Aorta (tissue), 5 donors: ENCODE results near the gene ZFHX3. TPM values are rescaled to one million over a fixed set of nuclear protein-coding genes. Genes with fewer than 3 reads are reported as not detected.

Experiments used
- ATAC-seq: fragments of 200-7000 bp; cut with Tn5 transposase; one replicate; pipeline ENCODE4 v1.9.1; 2022; ENCODE audit warnings: moderate library complexity; ENCODE audit not compliant: low FRiP score
- DNase-seq, 2 donors: peaks; one replicate each; pipeline ENCODE4 v3.0.0-alpha.2; 2020
- H3K27ac ChIP-seq, 2 donors: one replicate each; pipeline ENCODE4 v1.5.1; 2013; ENCODE audit warnings: low read length in 2 of 2, mild to moderate bottlenecking in 2 of 2, moderate library complexity in 2 of 2, control low read depth in 1 of 2, inconsistent platforms in 1 of 2, low read depth in 1 of 2
- H3K27me3 ChIP-seq, 2 donors: one replicate each; pipeline ENCODE4 v1.6.1; 2013; ENCODE audit warnings: control low read depth in 1 of 2, low read length in 1 of 2, mild to moderate bottlenecking in 1 of 2, moderate library complexity in 1 of 2; ENCODE audit not compliant: insufficient read depth in 2 of 2, control insufficient read depth in 1 of 2
- H3K36me3 ChIP-seq, 2 donors: one replicate each; pipeline ENCODE4 v1.6.1; 2013; ENCODE audit warnings: control low read depth in 1 of 2, low read length in 1 of 2, mild to moderate bottlenecking in 1 of 2; ENCODE audit not compliant: insufficient read depth in 2 of 2, control insufficient read depth in 1 of 2
- H3K4me1 ChIP-seq, 2 donors: one replicate each; pipeline ENCODE4 v1.6.1; 2013; ENCODE audit warnings: low read length in 2 of 2, control low read depth in 1 of 2, mild to moderate bottlenecking in 1 of 2, moderate library complexity in 1 of 2; ENCODE audit not compliant: insufficient read depth in 2 of 2, control insufficient read depth in 1 of 2
- H3K4me3 ChIP-seq, 2 donors: one replicate each; pipeline ENCODE4 v1.5.1; 2013; ENCODE audit warnings: low read length in 2 of 2, control low read depth in 1 of 2, mild to moderate bottlenecking in 1 of 2
- H3K9me3 ChIP-seq: one replicate; pipeline ENCODE4 v1.6.1; 2013; ENCODE audit warnings: mild to moderate bottlenecking, low read length; ENCODE audit not compliant: control insufficient read depth
- WGBS, 2 donors: extraction: QIAGEN DNeasy Blood & Tissue Kit; methylation state at CpG; one replicate each; pipeline ENCODE4 v1.1.7; 2013; 5-methylcytosine and 5-hydroxymethylcytosine counted together
- intact Hi-C, 2 donors: fragments of 100-400 bp; cut with DNase I; formaldehyde crosslinking; loops; one replicate each; pipeline versions ENCODE4 v1.14.2 to v1.15.0; 2022
- polyA plus RNA-seq, 2 donors: library from polyadenylated mRNA; stranded (reverse); fragments of 200-250 nt; gene quantifications; one replicate each; pipeline ENCODE4 v1.2.3, GENCODE V29; 2013
- total RNA-seq, 2 donors: library from RNA; stranded (reverse); fragmentation: NEBNext Ultra II Directional; extraction: Animal tissue kit (Norgen Biotek cat#: 25700); gene quantifications; one replicate each; pipeline ENCODE4 v1.2.1, GENCODE V29; 2021
- donor health status: healthy with polysubstance abuse.
- donor health status: Bipolar disorder and iron deficiency.
- donor health status: DM: no; HTN: no; CAD: no.
- donor health status: DM: no; HTN: no; CAD: no.
- donor health status: DM: yes; HTN: yes; CAD: no.

The ZFHX3 gene
- total and polyA plus RNA-seq, 4 donors, result 4.3 to 96.9 (median 37.7) TPM

DNA sequence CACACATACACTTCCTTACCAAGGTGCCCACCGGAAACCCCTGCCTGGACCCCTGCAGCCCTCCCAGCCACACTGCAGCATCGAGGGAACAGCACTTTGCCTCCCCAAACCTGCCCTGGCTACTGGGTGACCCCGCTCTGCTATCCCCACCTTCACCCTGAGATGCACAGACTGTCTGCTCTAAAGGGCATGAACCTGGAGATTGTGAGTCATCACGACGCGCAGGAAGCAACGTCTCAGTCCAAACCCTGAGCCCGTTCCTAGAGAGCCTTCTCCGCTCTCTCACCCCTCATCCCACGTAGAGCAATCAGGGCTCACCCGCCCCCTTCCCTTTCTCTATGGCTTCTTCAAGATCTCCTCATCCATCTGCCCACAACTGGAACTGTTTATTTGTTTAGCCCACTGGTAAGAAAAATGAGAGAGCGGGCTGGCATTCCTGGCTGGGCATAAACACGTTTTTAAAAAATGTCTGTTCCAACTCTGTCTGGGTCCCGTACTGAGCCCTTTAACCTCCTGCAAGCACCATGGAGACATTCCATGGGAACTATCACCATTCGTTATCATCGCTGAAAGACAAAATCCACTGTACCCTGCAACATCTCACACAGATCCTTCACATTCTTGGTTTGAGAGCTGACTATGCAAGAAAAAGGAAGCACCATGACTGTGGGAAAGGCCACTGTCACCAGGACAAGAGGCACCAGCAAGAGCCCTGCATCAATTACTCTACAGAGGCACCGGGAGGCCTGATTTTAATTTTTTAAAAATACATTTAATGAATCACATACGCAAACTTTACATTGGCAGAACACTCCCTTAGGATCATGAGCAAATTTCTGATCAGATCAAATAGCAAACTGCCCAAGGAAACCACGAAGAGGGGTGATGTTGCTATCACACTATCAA, 28.2 kb downstream of the ZFHX3 start:
- H3K4me1 ChIP-seq, result peaks cover 4% of the 10 kb centered on the region in 2 donors
- WGBS, 2 donors, result 20 to 25% methylated on average over 19 of the region's 19 CpGs

DNA sequence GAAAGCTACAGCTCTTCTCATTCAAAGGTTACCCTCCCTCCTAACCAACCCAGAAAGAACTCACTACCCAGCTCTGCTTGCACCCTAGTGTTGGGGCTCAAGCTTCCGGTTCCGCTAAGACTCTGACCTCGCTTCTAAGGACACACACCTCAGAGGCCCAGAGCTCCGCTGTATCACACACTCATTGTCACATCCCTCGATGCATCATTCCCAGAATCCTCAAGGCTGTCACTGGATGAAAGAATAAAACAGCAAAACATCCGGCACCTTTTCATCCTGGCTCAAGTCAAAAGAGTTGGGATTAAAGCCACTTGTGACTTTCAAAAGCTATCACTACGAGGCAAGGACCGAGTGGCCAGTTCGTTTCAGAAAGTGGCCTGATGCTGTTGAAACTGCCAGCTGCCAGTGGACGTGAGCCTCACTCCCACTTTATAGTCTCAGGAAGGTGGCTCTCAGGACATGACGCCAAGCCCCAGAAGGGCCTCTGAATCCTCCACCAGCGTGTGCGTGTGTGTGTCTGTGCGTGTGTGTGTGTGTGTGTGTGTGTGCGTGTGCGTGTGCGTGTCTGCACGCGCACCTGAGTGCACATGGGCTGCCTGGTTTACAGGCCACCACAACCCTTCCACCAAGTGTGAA, 29.0 kb downstream of the ZFHX3 start:
- Histone ChIP-seq H3K9me3 (no peaks in the 10 kb centered on the region), H3K36me3 (no peaks in the 10 kb centered on the region), H3K27ac (peak overlapping the region in 1 of 2 donors; percentile 15), H3K27me3 (no peaks in the 10 kb centered on the region), H3K4me3 (no peak overlapping the region), H3K4me1 (peaks cover 4% of the 10 kb centered on the region in 2 donors)
- ATAC-seq (no peak), DNase-seq (no peak)
- intact Hi-C loops, result no loop called here
- WGBS, 2 donors, result 43 to 51% methylated on average over 19 of the region's 19 CpGs

More for the DNA sequence above, 28.2 kb downstream of the ZFHX3 start:
- Histone ChIP-seq H3K27ac (peak overlapping the region; percentile 0 to 15), H3K4me3 (no peak overlapping the region), H3K9me3 (no peaks in the 10 kb centered on the region), H3K27me3 (no peaks in the 10 kb centered on the region), H3K36me3 (no peaks in the 10 kb centered on the region)
- intact Hi-C loops, result loop anchor here in 1 of 2 donors (5.0 kb wide), 1 partner anchor 32 kb away; no protein-coding TSS in a partner anchor
- ATAC-seq (peak; percentile 47), DNase-seq (no peak)

DNA sequence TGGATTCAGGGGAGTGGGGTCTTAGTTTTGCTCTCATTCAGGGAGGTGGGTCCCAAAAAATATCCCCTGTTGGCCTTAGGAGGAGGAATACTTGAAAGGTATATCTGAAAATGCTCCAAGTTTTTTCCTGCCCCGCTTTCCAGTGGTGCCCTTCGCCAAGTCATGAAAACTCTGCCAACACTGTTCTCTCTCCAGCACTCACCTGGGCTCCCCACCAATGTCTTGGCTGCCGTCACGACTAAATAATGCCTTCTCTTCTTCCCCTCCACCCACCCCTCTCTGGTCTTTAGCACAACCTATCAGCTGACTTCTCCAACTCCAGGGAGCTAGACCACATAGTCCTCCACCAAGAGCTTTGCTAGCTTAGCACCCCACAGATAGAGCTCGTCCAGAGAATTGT, 30.6 kb downstream of the ZFHX3 start:
- Histone ChIP-seq H3K9me3 (no peaks in the 10 kb centered on the region), H3K36me3 (no peaks in the 10 kb centered on the region), H3K4me3 (no peak overlapping the region), H3K4me1 (peaks cover 4% of the 10 kb centered on the region in 2 donors), H3K27me3 (no peaks in the 10 kb centered on the region), H3K27ac (no peak overlapping the region)
- DNase-seq, result no peak
- 54 to 59% methylated on average over 5 of the region's 5 CpGs for WGBS, 2 donors
- intact Hi-C loops, result no loop called here
- ATAC-seq, result no peak

DNA sequence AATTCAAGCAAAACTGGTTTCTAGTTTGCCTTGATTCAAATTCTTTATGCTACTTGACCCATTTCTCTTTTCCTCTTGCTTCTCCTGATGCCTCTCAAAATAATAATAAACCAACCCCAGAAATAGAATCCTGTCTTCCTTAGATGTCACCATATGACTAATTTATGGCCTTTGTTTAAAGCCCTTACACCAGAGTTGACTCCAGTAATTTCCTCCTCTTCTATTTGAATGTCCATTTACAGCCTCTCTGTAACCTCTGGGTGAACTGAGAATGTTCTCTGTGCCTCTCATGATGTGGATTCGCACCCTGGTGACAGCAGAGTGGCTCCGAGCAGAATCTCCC, 31.5 kb downstream of the ZFHX3 start:
- ATAC-seq (no peak), DNase-seq (no peak)
- H3K27ac ChIP-seq, result no peak overlapping the region
- H3K36me3 ChIP-seq, result no peaks in the 10 kb centered on the region
- H3K4me1 ChIP-seq, result peaks cover 7 to 9% of the 10 kb centered on the region in 2 donors
- intact Hi-C loops, result no loop called here
- H3K27me3 ChIP-seq, result no peaks in the 10 kb centered on the region
- 77 to 83% methylated on average over 2 of the region's 2 CpGs for WGBS, 2 donors
- no peak overlapping the region for H3K4me3 ChIP-seq
- H3K9me3 ChIP-seq, result no peaks in the 10 kb centered on the region

DNA sequence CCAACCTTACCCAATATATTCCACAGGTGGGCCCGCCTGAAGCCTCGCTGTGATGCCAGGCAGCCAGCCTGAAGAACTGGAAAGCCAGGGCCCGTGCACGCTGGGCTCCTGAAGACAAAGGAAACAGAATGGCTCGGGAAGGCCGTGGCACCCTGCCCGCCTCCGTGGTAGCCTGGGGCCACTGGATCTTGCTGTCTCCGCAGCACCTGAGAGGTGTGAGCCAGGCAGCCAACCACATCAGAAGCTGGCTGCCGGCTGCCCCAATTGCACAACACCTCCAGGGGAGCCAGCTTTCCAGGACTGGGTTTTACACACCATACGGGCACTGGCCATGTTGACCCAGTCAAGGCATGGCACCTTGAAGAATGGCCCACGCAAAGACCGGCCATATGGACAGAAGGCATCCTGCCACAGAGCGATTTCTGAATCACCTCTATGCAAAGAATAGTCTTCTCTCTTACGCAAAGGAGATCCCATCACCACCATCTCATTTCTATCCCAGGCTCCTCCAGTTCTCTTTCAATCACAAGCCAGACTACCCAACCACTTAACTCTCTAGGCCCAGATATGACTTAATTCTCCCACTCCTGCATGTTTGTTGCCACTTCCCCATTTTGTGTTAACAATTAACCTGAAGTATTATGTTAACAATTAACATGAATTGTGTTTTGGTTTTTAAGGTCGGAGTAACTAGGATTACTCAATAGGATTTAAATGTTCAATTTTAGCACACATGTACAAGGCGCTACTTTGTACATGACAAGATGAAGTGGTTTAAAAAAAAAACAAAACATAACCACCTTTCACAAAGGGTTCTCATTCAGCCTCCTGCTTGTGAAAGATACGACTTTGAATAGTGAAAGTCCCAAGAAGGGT, 32.1 kb downstream of the ZFHX3 start:
- Histone ChIP-seq H3K27ac (no peak overlapping the region), H3K36me3 (no peaks in the 10 kb centered on the region), H3K27me3 (no peaks in the 10 kb centered on the region), H3K4me1 (peaks cover 7 to 9% of the 10 kb centered on the region in 2 donors), H3K4me3 (no peak overlapping the region), H3K9me3 (no peaks in the 10 kb centered on the region)
- intact Hi-C loops, result no loop called here
- 92% methylated on average over 18 of the region's 18 CpGs for WGBS, 2 donors
- ATAC-seq, result no peak
- DNase-seq, result peak in 1 of 2 donors; percentile 35

DNA sequence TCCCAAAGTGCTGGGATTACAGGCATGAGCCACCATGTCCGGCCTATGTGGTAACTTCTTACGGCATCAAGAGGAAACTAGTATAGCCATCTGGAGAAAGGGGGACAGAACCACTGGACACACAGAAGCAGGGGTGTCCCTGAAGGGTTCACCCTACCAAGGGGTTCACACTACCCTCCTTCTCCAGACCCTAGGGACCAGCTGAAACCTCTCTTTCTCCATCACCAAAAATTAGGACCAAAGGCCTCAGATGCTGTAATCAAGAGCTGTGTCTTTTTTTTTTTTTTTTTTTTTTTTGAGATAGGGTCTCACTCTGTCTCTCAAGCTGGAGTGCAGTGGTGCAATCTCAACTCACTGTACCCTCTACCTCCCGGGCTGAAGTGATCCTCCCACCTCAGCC, 33.2 kb downstream of the ZFHX3 start:
- H3K27me3 ChIP-seq, result no peaks in the 10 kb centered on the region
- no peaks in the 10 kb centered on the region for H3K36me3 ChIP-seq
- 93 to 96% methylated on average over 3 of the region's 3 CpGs for WGBS, 2 donors
- no peaks in the 10 kb centered on the region for H3K9me3 ChIP-seq
- no peak for ATAC-seq
- H3K4me1 ChIP-seq, result peaks cover 6 to 7% of the 10 kb centered on the region in 2 donors
- DNase-seq, result no peak
- H3K4me3 ChIP-seq, result no peak overlapping the region
- intact Hi-C loops, result no loop called here
- H3K27ac ChIP-seq, result no peak overlapping the region

DNA sequence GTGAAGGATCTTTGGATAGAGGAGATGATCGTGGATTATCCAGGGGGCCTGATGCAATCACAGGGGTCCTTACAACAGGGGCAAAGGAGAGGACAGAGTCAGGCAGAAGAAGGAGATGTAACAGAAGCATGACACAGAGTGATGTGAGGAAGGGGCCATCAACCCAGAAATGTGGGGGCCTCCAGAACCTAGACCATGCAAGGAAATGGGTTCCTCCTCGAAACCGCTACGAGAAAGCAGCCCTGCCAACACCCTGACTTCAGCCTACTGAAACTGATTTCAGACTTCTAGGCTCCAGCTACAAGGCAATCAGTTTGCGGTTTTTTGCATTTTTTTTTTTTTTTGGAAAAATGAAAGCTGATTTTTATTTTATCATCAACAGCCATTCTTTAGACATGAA, 34.0 kb downstream of the ZFHX3 start:
- ATAC-seq (no peak), DNase-seq (no peak)
- WGBS, 2 donors, result 92 to 93% methylated on average over 5 of the region's 5 CpGs
- Histone ChIP-seq H3K27me3 (no peaks in the 10 kb centered on the region), H3K4me1 (peaks cover 5 to 7% of the 10 kb centered on the region in 2 donors), H3K36me3 (no peaks in the 10 kb centered on the region), H3K27ac (no peak overlapping the region), H3K4me3 (no peak overlapping the region), H3K9me3 (no peaks in the 10 kb centered on the region)
- intact Hi-C loops, result no loop called here

DNA sequence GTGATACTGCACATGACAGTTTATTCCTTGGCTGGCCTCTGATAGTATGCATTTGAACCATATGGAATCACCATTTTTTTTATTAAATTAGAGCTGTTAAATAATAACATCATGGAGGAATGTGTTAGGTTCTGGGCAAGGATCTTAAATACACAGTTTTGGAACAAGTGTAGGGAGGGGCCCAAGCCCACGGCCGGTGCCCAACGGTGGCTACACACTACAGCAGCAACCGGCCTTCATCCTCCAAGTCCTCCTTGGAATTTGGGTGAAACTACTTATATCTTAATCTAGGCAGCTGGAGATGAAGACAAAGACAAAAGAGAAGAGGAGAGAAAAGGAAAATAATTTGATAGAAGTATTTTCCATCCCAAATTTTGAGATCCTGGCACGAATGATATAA, 35.6 kb downstream of the ZFHX3 start:
- ATAC-seq (no peak), DNase-seq (no peak)
- intact Hi-C loops, result no loop called here
- no peaks in the 10 kb centered on the region for H3K27me3 ChIP-seq
- H3K27ac ChIP-seq, result no peak overlapping the region
- H3K4me3 ChIP-seq, result no peak overlapping the region
- H3K9me3 ChIP-seq, result no peaks in the 10 kb centered on the region
- no peaks in the 10 kb centered on the region for H3K36me3 ChIP-seq
- peaks cover 3 to 5% of the 10 kb centered on the region in 2 donors for H3K4me1 ChIP-seq
- WGBS, 2 donors, result 24 to 26% methylated on average over 5 of the region's 5 CpGs
